IMR-90 (cell line): Measurements from ENCODE around the gene PIMREG. TPM values are rescaled to one million over a fixed set of nuclear protein-coding genes. Genes with fewer than 3 reads are reported as not detected.

Experiments used
- ATAC-seq: fragments of 200-7000 bp; cut with Tn5 transposase; 2 replicates; pipeline ENCODE4 v1.9.1; 2020; ENCODE audit warnings: low read depth, mild to moderate bottlenecking, moderate library complexity
- BruUV-seq: library from RNA; stranded (reverse); fragments of 400-500 nt; replicated peaks from 2 replicates; lab custom pipeline; 2021; lab: Mats Ljungman, UMichigan
- CTCF ChIA-PET: fragments of 300-600 bp; formaldehyde crosslinking; extraction: SDS; loops from one replicate; lab custom pipeline; 2021; ENCODE audit warnings: antibody characterized with exemption; lab: Yijun Ruan, JAX
- POLR2A ChIA-PET: fragments of 300-600 bp; sonication (Branson Sonifier 250); formaldehyde crosslinking; loops from one replicate; lab custom pipeline; 2022; ENCODE audit warnings: antibody characterized with exemption; ENCODE audit not compliant: unreplicated experiment; lab: Charles Lee
- DNase-seq: peaks from one replicate; pipeline ENCODE4 v3.0.0; 2013
- H2AFZ ChIP-seq: replicated peaks from 2 replicates; pipeline ENCODE3; 2013; ENCODE audit warnings: low read length, mild to moderate bottlenecking; ENCODE audit not compliant: poor library complexity
- H2AK5ac ChIP-seq: 2 replicates; pipeline ENCODE4 v1.6.1; 2013; ENCODE audit warnings: low read depth, low read length, inconsistent platforms
- H2AK9ac ChIP-seq: replicated peaks from 2 replicates; pipeline ENCODE3; 2013; ENCODE audit warnings: mild to moderate bottlenecking, low read depth, low read length, moderate library complexity; ENCODE audit not compliant: poor library complexity
- H2BK120ac ChIP-seq: 2 replicates; pipeline ENCODE4 v1.6.1; 2013; ENCODE audit warnings: low read depth, low read length, inconsistent platforms
- H2BK15ac ChIP-seq: 3 replicates; pipeline ENCODE4 v1.6.1; 2013; ENCODE audit warnings: low read depth, low read length, inconsistent platforms
- H2BK20ac ChIP-seq: 2 replicates; pipeline ENCODE4 v1.6.1; 2013; ENCODE audit warnings: low read depth, mild to moderate bottlenecking, inconsistent platforms, low read length, moderate library complexity
- H2BK5ac ChIP-seq: 2 replicates; pipeline ENCODE4 v1.6.1; 2013; ENCODE audit warnings: mild to moderate bottlenecking, low read depth, low read length, inconsistent platforms; ENCODE audit not compliant: poor library complexity, severe bottlenecking
- H3K14ac ChIP-seq: replicated peaks from 2 replicates; pipeline ENCODE4 v1.6.1; 2013; ENCODE audit warnings: low read depth, low read length, inconsistent platforms
- H3K18ac ChIP-seq: 2 replicates; pipeline ENCODE4 v1.6.1; 2013; ENCODE audit warnings: low read depth, low read length, control low read depth
- H3K23ac ChIP-seq: 2 replicates; pipeline ENCODE4 v1.6.1; 2013; ENCODE audit warnings: low read depth, low read length, inconsistent platforms
- H3K27ac ChIP-seq: 2 replicates; pipeline ENCODE4 v1.5.1; 2013; ENCODE audit warnings: mild to moderate bottlenecking, control low read depth, low read length; ENCODE audit not compliant: insufficient read depth
- H3K27me3 ChIP-seq: 2 replicates; pipeline ENCODE4 v1.6.1; 2013; ENCODE audit warnings: low read length; ENCODE audit not compliant: control insufficient read depth, insufficient read depth
- H3K36me3 ChIP-seq: 2 replicates; pipeline ENCODE4 v1.6.1; 2013; ENCODE audit warnings: low read length, mixed read lengths; ENCODE audit not compliant: control insufficient read depth, insufficient read depth
- H3K4ac ChIP-seq: 2 replicates; pipeline ENCODE4 v1.6.1; 2013; ENCODE audit warnings: low read depth, low read length, inconsistent platforms
- H3K4me1 ChIP-seq: 2 replicates; pipeline ENCODE4 v1.6.1; 2013; ENCODE audit warnings: low read length, mixed read lengths; ENCODE audit not compliant: control insufficient read depth, insufficient read depth
- H3K4me2 ChIP-seq: 2 replicates; pipeline ENCODE4 v1.6.1; 2013; ENCODE audit warnings: low read depth, mild to moderate bottlenecking, control low read depth, low read length, moderate library complexity
- H3K4me3 ChIP-seq: 2 replicates; pipeline ENCODE4 v1.5.1; 2013; ENCODE audit warnings: low read depth, mild to moderate bottlenecking, control low read depth, low read length, moderate library complexity; ENCODE audit not compliant: insufficient read depth
- H3K56ac ChIP-seq: 2 replicates; pipeline ENCODE4 v1.6.1; 2013; ENCODE audit warnings: low read length, inconsistent platforms; ENCODE audit not compliant: insufficient read depth; ENCODE audit errors: extremely low read depth
- H3K79me1 ChIP-seq, 2 experiments: 2 replicates each; pipeline ENCODE4 v1.6.1; 2013; ENCODE audit warnings: low read length in 2 of 2, inconsistent platforms in 1 of 2, low read depth in 1 of 2
- H3K9ac ChIP-seq: 2 replicates; pipeline ENCODE4 v1.6.1; 2013; ENCODE audit warnings: low read depth, low read length, control low read depth
- H3K9me1 ChIP-seq: 2 replicates; pipeline ENCODE4 v1.6.1; 2013; ENCODE audit warnings: low read length, inconsistent platforms; ENCODE audit not compliant: insufficient read depth
- H3K9me3 ChIP-seq: 2 replicates; pipeline ENCODE4 v1.6.1; 2013; ENCODE audit warnings: low read length; ENCODE audit not compliant: control insufficient read depth, insufficient read depth
- H4K20me1 ChIP-seq: 2 replicates; pipeline ENCODE4 v1.6.1; 2013; ENCODE audit warnings: low read length, inconsistent platforms; ENCODE audit not compliant: insufficient read depth
- H4K5ac ChIP-seq: 2 replicates; pipeline ENCODE4 v1.6.1; 2013; ENCODE audit warnings: mild to moderate bottlenecking, low read depth, low read length, control low read depth
- H4K8ac ChIP-seq, 2 experiments: 2 replicates each; pipeline ENCODE4 v1.6.1; 2013; ENCODE audit warnings: low read depth in 2 of 2, low read length in 2 of 2, control low read depth in 1 of 2, inconsistent platforms in 1 of 2
- H4K91ac ChIP-seq: 2 replicates; pipeline ENCODE4 v1.6.1; 2013; ENCODE audit warnings: low read depth, low read length, inconsistent platforms; ENCODE audit not compliant: insufficient read depth
- BHLHE40 ChIP-seq: fragments of 150-350 bp; IDR thresholded peaks from 2 replicates; pipeline ENCODE4 v1.6.1; 2016; ENCODE audit warnings: mild to moderate bottlenecking, low read depth, low read length
- CEBPB ChIP-seq: IDR thresholded peaks from 2 replicates; pipeline ENCODE4 v1.6.1; 2012; ENCODE audit warnings: low read depth, low read length, improper control_type of control experiment
- CHD1 ChIP-seq: IDR thresholded peaks from 2 replicates; pipeline ENCODE4 v1.6.1; 2012; ENCODE audit warnings: low read depth, low read length, improper control_type of control experiment
- CTCF ChIP-seq: conservative IDR thresholded peaks from 2 replicates; pipeline ENCODE4 v1.5.1; 2012; ENCODE audit warnings: mild to moderate bottlenecking, low read depth, low read length, improper control_type of control experiment
- ELK1 ChIP-seq: fragments of 150-350 bp; IDR thresholded peaks from 2 replicates; pipeline ENCODE4 v1.6.1; 2016; ENCODE audit warnings: low read depth, mild to moderate bottlenecking, low read length, moderate library complexity, borderline replicate concordance
- FOS ChIP-seq: fragments of 150-350 bp; IDR thresholded peaks from 2 replicates; pipeline ENCODE4 v1.6.1; 2016; ENCODE audit warnings: low read depth, low read length
- MAZ ChIP-seq: IDR thresholded peaks from 2 replicates; pipeline ENCODE4 v1.6.1; 2012; ENCODE audit warnings: low read depth, mild to moderate bottlenecking, low read length, improper control_type of control experiment, moderate library complexity, borderline replicate concordance
- MXI1 ChIP-seq: IDR thresholded peaks from 2 replicates; pipeline ENCODE4 v1.6.1; 2012; ENCODE audit warnings: low read depth, mild to moderate bottlenecking, low read length, moderate library complexity, borderline replicate concordance
- NFE2L2 ChIP-seq: fragments of 150-350 bp; IDR thresholded peaks from 2 replicates; pipeline ENCODE4 v1.6.1; 2016; ENCODE audit warnings: low read depth, mild to moderate bottlenecking, low read length
- POLR2A ChIP-seq: IDR thresholded peaks from 2 replicates; pipeline ENCODE4 v1.6.1; 2012; ENCODE audit warnings: mild to moderate bottlenecking, low read depth, low read length
- RCOR1 ChIP-seq: IDR thresholded peaks from 2 replicates; pipeline ENCODE4 v1.6.1; 2012; ENCODE audit warnings: mild to moderate bottlenecking, low read length, improper control_type of control experiment; ENCODE audit not compliant: insufficient replicate concordance
- RFX5 ChIP-seq: IDR thresholded peaks from 2 replicates; pipeline ENCODE4 v1.8.0; 2012; ENCODE audit warnings: low read depth, mild to moderate bottlenecking, low read length, moderate library complexity
- USF2 ChIP-seq: fragments of 150-350 bp; IDR thresholded peaks from 2 replicates; pipeline ENCODE4 v1.6.1; 2017; ENCODE audit warnings: mild to moderate bottlenecking, antibody characterized with exemption, low read length, low read depth
- WGBS, 2 experiments: methylation state at CpG; one replicate each; pipeline versions ENCODE4 v1.1.5 to v1.1.7; 2013; ENCODE audit warnings: missing lambda C conversion rate in 2 of 2; ENCODE audit not compliant: insufficient read length in 1 of 2; ENCODE audit errors: extremely low coverage in 2 of 2; 5-methylcytosine and 5-hydroxymethylcytosine counted together
- dilution Hi-C: fragments of 300-500 bp; cut with HindIII; formaldehyde crosslinking; loops from one replicate; pipeline ENCODE4 v1.14.3; 2018; ENCODE audit warnings: low sequenced_read_pairs; ENCODE audit not compliant: unreplicated experiment
- in situ Hi-C: fragments of 300-500 bp; cut with MboI; formaldehyde crosslinking; loops from 3 replicates; pipeline ENCODE4 v1.14.3; 2019; ENCODE audit warnings: low sequenced_read_pairs, inconsistent platforms, mixed read lengths
- intact Hi-C: fragments of 100-400 bp; cut with micrococcal nuclease; formaldehyde crosslinking; loops from 2 replicates; pipeline ENCODE4 v1.10.0; 2022
- polyA plus RNA-seq, 3 experiments: library from polyadenylated mRNA; depleted of rRNA; stranded (reverse); fragments of >200 nt; gene quantifications; 2 replicates each; pipeline ENCODE4 v1.2.3, GENCODE V29; 2012; ENCODE audit warnings: low replicate concordance in 1 of 3
- total RNA-seq: library from RNA; depleted of rRNA; stranded (reverse); fragments of >200 nt; gene quantifications from 2 replicates; pipeline ENCODE4 v1.2.3, GENCODE V29; 2012

Gene PIMREG
- total and polyA plus RNA-seq, 2 of the 4 experiments (the other 2 are of a cell fraction) = 21.5 to 25.9 TPM

- Histone ChIP-seq H3K79me1 (no peaks in the 10 kb centered on the region), H2BK20ac (no peak overlapping the region), H3K4ac (no peak overlapping the region), H3K9me1 (no peaks in the 10 kb centered on the region), H4K91ac (no peak overlapping the region), H4K20me1 (no peaks in the 10 kb centered on the region), H2AK9ac (peak overlapping the region; percentile 18), H3K4me2 (no peak overlapping the region), H3K27me3 (peaks cover 12% of the 10 kb centered on the region), H4K8ac (no peak overlapping the region), H3K14ac (no peak overlapping the region), H3K4me3 (no peak overlapping the region), H2BK5ac (no peak overlapping the region), H2BK15ac (no peak overlapping the region), H3K4me1 (peaks cover 4% of the 10 kb centered on the region; the same call in 1 of the 2 replicates), H3K27ac (no peak overlapping the region), H2AFZ (no peak overlapping the region), H3K23ac (no peak overlapping the region), H3K36me3 (no peaks in the 10 kb centered on the region), H3K9ac (no peak overlapping the region), H3K56ac (no peak overlapping the region), H4K5ac (no peak overlapping the region), H2BK120ac (no peak overlapping the region), H2AK5ac (no peak overlapping the region), H3K18ac (no peak overlapping the region), H3K9me3 (no peaks in the 10 kb centered on the region)
- intact Hi-C loops (no loop called here), in situ Hi-C loops (loop anchor here (10.0 kb wide), 1 partner anchor 166 kb away; the partner anchor contains the start of genes KIAA0753 and TXNDC17), dilution Hi-C loops (no loop called here)
- TF ChIP-seq MAZ (no peak), NFE2L2 (no peak), RFX5 (no peak), RCOR1 (no peak), BHLHE40 (no peak), CHD1 (no peak), USF2 (no peak), FOS (no peak), MXI1 (no peak), ELK1 (no peak), CTCF (no peak), POLR2A (no peak), CEBPB (no peak)
- DNase-seq (no peak), ATAC-seq (no peak)
- 87% methylated on average over 3 of the region's 11 CpGs; no CpG with 5 or more reads in 1 of the 2 experiments for WGBS, 2 experiments
- POLR2A ChIA-PET = no interaction called here
- CTCF ChIA-PET = no interaction called here
- BruUV-seq = no TSS peak
Measured at GRCh38 chr17:6478486-6478885, 34.2 kb downstream of the PIMREG start.
